Stimulated activated CD4-positive, alpha-beta T cell treated with anti-CD3 and anti-CD28 coated beads, Interleukin-15, amount 100 ng/mL, for 48 hours (primary cell): ENCODE results near the gene CHST15.

Experiments used
- DNase-seq, 2 donors: peaks; one replicate each; pipeline ENCODE4 v3.0.0-alpha.2; 2020; ENCODE audit warnings: low read depth in 2 of 2

The CHST15 gene

DNA sequence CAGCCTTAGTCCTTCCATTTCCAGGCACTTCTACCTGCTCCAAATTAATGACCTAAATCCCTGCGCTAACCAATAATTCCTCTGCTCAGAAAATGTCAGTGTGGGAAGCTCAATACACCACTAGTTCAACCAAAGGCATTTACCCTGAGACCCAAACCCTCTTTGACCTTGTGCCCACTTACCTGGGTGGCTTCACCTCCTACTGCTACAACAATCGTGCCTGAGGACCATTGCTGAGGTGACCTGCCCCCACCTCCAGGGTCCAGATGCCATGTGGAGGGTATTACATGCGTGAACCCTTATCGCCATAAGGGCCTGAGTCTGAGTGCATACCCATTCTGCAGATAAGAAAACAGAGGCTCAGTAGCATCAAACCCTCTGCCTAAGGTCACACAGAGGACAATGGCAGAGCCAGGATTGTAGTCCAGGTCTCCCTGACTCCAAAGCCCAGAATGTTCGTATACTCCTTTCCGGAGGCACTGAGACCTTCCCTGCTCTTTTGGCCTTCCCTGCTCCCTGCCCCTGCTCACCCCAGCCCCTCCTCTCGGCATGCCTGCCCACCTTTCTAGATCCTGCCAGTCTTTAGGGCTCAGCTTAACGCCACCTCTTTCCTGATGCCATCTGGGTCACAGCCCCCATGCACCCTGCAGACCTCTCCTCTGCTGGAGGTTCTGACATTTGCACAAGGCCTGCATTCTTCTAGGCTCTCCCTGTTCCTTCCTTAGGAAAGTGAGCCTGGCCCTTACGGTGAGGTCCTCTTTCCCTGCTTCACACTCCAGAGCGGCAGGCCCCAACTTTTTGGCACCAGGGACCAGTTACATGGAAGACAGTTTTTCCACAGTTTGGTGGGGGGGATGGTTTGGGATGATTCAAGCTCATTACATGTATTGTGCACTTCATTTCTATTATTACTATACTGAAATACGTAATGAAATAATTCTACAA is 94.9 kb downstream of the CHST15 start:
- DNase-seq, result no peak

DNA sequence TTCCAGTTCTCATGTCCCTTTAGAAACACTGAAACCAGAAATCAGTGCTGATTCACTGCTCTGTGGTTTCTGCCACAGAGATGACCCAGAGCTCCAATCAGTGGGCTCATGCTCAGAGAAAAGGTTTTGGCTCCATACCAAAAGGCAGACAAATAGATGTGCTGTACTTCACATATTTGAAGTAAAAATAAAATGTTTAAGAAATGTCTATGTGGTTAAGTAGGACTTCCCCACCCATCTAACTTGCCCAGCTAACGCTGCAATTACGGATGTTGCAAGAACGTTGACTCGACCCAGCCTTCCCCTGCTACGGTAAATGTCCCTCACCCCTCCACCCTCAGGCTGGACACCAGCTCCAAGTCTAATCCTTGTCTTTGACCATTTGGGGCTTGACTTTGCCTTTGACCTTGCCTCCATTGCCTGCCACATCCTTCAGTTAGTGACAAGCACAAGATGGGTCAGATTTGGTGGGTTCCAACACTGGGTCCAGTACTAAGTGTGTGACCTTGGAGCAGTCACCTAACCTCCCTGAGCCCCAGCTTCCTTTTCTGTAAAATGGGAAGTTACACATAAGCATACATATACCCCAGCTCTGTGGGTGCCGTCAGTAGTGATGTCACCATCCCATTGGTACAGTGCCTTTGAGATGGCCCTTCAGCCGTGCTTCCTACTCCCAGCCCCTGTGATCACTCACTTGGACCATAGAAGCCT is 95.8 kb downstream of the CHST15 start:
- no peak for DNase-seq

DNA sequence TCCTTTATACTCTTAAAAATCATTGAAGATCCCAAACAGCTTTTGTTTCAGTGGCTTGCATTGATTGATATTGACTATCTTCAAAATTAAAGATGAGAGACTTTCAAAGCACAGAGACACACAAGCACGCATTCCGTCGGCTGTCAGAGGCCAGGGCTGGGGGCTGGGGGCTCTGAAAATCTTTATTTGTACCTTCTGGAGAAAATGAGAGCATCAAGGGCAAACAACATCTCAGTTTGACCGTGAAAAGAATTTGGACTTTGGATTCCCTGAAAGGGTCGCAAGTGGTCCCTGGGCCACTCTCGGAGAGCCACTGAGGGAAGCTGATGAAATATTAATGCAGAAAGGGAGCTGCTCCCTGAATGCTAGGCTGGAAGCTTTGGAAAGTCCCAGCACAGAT is 96.4 kb downstream of the CHST15 start:
- DNase-seq, result no peak

DNA sequence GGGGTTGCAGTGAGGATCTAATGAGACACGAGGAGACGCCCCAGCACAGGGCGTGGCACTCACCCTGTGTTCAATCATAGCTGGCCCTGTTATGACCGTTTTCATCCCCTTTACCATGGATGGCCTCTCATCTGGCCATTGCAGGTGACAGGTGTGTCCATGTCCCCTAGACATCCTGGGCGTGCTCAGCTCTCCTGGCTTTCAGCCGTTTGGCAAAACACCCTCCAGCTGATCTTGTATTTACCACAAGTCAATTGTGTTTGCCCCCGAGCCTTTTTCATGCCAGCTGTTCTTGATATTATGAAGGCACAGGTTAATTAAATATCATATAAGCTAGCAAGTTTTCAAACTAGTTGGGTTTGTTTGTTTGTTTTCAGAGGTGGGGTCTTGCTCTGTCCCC is 97.1 kb downstream of the CHST15 start:
- DNase-seq, result no peak

DNA sequence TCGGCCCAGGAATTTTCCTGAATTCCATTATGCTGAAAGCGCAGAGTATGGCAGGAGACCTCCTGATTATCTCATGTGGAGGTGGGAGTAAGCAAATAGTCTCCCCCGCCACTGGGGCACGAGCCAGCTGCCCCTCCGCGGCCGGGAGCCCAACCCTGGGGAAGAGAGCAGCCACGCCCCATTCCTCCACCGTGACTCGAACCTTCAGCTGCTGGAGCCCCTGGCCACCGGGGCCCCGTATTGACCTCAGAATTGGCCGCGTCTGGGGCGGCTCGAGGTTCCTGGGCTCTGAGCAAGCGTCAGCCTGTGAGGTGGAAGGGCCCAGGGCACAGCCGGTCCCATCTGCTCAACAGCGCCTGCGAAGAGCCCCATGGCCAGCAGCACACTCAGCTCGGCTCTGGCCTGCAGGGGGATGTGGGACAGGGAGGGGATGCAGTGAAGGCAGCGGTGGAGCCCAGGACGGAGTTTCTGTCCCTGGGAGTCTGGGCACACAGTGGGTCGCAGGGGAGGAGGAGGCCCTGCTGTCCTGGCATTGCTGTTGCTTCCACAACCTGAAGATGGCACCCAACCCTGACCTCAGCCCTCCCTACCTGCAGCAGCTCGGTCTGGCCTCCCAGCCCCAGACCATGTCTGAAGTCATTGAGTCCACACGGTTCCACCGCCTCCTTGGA is 97.8 kb downstream of the CHST15 start:
- DNase-seq, result no peak

DNA sequence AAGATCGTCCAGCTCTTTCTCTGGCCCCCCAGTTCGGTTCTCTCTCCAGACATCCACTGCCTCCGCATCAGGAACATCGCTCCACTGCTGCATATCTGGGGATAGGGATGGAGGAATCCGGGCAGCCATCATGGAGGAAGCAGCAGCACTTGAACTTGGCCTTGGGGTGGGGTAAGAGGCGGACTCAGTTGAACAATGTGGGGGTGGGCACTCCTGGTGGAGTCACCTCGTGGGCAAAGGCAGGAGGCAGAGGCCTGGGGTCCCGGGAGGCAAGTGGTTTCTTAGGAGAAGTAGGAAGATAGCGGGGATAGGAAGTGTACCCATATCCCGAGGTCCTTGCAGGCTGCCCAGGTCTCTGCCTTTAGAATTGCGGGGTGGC is 98.3 kb downstream of the CHST15 start:
- DNase-seq, result no peak

DNA sequence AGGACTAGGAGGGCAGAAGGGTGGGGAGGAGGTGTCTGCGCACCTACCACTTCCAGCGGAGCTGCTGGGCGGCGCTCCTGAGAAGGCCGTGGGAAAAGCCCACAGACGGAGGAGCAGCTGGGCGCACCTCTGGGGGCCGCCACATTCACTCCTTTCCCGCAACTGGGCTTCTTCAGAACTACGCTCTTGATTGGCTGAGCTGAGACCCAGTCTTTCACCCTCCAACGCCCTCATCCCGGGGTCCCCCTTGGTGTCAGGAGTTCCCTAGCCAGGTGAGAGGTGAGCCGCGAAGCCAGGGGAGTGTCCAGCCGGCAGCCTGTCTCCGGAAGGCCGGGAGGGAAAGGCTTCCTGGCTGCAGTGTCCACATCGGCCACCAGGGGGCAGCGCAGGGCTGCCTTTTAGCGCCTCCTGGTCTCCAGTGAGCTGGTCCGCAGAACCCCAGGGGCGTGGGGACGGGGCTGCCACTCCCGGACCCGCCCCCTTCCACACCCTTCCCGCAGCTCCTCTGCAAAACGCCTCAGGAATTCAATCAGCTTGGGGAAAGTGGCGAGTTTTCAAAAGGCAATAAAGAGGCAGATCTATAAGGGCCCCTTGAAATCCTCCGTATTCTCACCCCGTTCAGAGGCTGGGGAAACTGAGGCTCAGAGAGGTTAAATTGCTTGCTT is 98.8 kb downstream of the CHST15 start:
- DNase-seq, result peak; percentile 62 to 70

DNA sequence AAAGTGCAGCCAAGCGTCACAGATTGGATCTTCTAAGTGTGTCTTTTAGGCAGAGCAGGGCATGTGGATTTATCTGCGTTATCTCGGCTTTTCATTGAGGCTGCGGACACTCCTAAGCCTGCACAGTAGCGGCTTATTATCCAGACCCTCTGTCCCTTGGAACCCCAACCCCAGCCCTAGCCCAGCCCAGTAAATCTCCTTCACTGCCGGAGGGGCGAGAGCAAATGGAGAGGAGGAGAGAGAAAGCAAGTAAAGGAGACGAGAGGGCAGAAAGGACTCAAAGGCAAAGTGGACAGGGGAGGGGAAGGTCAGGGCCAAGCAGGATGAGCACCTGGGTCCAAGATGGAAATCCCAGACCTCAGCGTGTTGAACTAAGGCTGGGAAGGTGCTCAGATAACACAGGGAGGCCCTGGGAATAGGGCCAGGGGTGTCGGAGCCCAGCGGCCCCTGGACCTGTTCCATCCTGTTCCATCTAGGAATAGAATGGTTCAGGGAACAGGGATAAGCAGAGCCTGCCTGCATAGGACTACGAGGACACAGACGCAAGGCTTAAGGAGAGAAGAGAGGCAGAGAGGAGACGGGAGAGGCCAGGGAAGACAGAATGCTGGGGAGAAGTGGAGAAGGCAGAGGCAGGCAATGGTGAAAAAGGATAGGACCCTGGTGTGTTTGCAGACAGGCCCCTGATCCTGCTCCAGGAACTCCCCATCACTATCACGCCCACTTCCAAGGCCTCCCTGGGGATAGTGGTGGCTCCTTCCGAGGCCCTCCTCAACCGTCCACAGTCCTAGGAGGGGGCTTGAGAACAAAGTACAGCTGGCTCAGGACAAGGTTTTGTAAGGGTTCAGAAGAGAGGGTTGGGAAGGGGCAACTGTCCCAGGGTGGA is 99.6 kb downstream of the CHST15 start:
- DNase-seq, result no peak

DNA sequence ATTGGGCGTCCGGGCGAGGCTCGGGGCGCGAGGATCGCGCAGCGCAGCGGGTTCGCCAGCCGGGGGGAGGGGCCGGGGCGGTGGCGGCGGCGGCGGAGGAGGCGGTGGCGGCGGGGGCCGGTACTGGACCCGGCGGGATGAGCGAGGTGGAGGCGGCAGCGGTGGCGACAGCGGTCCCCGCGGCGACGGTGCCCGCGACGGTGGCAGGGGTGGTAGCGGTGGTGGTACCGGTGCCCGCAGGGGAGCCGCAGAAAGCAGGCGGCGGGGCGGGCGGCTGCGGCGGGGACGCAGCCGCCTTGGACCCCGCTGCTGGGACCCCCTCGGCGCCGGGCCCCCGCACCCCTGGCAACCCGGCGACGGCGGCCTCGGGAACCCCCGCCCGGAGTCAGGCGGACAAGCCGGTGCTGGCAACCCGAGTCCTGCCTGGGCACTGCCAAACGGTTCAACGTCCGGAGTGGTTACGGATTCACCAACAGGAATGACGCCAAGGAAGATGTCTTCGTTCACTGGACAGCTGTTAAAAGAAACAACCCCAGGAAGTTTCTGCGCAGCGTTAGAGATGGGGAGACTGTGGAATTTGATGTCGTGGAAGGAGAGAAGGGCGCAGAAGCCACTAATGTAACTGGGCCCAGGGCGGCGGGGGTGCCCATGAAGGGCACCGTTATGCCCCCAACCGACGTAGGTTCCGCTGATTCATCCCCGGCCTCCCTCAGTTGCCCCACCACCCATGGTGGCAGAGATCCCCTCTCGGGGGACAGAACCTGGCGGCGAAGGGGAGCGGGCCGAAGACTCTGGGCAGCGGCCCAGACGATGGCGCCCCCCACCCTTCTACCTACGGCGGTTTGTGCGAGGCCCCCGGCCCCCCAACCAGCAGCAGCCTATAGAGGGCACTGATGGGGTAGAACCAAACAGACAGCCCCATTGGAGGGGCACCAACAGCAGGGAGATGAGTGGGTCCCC is 101.5 kb downstream of the CHST15 start:
- no peak for DNase-seq

DNA sequence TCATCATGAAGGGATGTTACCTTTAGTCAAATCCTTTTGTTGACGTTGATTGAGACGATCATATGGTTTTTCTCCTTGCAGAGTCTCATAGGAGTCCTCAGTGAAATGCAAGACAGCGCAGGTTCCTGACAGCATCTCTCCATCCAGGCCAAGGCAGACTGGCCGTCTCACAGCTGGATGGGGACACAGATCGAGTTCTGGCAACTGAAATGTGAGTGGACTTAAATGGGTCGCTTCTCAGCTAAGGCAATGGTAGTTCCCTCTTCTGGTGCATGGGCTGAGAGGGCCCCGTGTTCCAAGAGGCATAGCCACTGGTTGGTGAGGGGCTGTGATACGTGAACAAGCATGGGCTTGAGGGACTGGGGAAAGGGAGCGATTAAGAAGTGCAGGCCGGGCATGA is 102.5 kb downstream of the CHST15 start:
- no peak for DNase-seq

DNA sequence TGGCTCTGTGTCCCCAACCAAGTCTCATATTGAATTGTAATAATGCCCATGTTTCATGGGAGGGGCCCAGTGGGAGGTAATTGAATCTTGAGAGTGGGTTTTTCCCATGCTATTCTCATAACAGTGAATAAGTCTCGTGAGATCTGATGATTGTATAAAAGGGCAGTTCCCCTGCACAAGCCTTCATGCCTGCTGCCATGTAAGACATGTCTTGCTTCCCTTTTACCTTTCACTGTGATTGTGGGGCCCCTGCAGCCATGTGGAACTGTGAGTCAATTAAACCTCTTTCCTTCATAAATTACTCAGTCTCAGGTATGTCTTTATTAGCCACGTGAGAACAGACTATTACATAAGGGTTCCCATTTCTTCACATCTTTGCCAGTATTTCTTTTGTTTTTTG is 104.7 kb downstream of the CHST15 start:
- no peak for DNase-seq

DNA sequence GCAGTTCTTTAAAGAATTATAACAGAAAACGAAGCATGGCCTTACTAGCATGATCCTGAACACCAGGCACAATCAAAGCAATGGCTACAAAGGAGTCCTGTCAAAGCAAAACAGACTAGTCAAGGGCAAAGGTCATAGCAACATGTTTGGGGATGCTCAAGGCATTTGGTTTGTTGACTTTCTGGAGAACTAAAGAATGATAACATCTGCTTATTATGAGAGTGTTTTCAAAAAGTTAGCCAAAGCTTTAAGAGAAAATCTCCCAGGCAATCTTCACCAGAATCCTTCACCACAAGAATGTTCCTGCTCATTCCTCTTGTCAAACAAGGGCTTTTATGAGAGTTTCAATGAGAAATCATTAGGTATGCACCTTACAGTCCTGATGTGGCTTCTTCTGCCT is 106.7 kb downstream of the CHST15 start:
- DNase-seq, result no peak

DNA sequence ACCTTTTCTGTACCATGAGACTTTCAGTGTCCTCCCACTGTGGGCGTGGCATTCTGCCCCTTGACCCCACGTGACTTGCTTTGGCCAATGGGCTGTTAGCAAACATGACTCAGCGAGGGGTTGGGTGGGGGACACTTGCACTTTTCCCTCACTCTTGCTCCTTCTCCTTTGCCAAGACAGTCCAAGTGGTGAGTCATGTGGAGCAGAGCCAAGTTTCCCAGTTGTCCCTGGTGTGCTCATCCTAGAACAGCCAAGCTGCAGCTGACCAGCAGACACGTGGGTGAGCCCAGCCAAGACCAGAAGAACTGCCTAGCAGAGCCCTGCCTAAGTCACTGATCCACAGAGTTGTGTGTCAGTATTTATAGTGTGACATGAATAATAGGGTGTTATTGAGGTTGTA is 119.0 kb downstream of the CHST15 start:
- no peak for DNase-seq

DNA sequence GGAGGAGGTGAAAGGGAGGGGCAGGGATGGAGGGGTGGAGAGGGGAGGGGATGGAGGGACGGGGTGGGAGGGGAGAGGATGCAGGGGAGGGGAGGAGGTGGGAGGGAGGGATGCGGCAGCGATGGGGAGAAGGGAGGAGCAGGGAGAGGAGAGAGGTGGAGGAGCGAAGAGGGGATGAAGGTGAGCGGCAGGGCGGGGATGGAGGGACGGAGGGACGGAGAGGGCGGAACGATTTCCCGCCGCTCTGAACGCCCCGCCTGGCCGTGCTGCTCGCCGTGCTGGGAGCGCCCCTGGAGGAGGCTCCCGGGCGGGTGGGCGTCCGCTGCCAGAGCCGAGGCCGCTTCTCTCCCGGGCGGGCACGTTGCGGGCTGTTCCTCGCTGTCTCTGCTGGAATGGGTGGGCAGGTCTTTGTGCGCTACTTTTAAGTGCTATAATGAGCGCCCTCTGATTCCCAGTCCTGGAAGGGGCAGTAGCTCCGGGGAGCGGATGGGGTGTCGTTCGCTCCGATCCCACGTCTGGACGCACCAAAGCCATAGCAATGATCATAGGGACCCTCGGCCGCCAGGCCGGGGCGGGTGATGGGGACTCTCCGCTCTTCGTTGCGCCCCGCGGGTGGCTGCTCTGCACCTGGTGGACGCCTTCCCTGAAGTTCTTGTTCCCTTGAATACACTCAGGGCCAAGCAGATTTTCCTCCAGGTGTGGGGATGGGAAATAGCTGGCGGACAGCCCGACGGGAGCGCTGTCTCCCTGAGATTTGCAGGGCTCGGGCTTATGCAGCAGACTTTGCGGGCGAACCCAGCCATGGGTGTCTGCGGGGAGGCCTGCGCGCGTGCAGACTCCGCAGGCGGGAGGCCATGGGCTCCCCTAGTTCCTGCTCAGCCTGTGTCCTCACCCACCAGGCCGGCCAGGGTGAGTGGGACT is 120.7 kb downstream of the CHST15 start:
- no peak for DNase-seq

DNA sequence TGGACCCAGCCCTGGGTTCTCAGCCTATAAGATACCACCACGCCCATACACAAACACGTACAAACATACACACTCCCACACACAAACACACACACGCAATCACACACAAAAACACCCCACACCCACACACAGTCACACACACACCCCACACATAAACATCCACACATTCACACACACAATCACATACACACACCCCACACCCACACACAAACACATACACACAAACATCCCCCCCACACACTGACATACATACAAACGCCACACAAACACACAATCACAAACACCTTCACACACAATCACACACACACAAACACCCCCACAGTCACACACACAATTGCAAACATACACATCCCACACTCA is 122.5 kb downstream of the CHST15 start:
- no peak for DNase-seq

DNA sequence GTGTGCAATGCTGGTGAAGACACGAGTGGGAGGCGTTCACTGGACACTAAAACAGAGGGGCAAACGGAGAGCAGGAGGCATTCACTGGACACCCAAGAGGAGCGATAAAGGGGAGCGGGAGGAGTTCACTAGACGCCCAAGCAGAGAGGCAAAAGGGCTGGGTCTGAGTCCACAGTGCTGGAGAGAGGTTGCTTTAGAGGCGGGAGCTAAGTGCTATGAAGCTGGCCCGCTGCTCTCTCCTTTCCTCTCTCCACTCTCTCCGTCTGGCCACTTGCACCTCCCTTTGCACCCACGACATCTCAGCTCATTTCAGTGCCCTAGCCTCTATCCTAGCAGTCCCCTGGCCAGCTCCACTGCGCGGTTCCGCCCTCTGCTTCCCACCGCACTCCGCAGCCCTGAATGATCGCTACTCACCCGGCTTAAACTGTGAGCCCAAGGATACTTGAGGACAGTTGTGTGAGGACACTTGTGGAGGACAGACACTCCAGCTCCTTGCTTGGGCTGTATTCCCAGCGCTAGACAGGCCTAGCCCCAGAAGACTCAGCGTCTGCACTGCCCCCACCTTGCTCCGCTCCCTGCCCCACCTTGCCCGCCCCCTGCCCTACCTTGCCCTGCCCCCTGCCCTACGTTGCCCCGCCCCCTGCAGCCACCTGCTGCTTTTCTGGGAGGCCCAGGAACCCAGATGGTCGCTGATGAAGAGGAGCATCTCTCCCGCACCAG is 123.0 kb downstream of the CHST15 start:
- no peak for DNase-seq

DNA sequence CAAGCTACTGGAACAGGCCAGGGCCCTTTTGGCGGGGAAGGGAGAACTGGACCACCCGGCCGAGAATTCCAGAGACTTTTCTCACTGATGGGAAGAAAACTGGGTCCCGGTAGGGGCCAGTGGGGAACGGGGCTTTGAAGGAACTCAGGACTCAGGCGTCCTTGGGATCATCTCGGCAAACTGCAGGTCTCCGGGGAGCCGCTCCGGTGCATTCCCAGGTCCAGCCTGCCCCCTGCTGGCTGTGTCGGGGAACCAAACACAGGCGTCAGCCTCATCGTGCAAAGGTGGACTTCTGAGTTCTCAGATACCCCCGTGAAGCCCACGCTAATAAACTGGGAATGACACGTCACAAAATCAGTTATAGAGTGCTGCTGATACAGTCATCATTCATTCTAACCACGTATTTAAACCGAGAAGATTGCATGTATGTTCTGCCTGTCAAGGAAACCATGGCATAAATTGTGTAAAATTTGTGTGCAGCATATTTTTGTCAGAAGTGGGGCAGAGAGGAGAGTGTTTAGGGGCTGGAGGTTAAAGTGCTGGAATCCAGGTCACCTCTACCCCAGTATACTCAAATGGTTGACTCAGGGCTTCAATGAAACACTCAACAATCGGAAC is 125.7 kb downstream of the CHST15 start:
- peak; percentile 23 to 40 for DNase-seq

DNA sequence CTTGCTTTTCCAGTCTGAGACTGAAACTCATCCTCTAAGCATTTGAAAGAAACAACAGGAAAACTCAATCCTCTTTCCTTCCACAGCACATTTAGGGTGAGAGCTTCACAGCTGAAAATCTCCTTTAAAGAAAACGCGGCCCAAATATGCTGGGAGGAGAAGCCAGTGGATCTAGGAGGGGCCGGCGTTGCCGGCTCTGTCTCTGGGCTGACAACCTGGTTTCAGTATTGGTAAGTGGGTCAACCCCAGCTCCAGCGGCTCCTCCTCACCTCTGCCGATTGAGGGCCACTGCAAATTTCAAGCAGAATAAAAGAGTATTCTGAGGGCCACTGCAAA is 126.5 kb downstream of the CHST15 start:
- no peak for DNase-seq
